ENCODE results near the gene E4F1.

DNA sequence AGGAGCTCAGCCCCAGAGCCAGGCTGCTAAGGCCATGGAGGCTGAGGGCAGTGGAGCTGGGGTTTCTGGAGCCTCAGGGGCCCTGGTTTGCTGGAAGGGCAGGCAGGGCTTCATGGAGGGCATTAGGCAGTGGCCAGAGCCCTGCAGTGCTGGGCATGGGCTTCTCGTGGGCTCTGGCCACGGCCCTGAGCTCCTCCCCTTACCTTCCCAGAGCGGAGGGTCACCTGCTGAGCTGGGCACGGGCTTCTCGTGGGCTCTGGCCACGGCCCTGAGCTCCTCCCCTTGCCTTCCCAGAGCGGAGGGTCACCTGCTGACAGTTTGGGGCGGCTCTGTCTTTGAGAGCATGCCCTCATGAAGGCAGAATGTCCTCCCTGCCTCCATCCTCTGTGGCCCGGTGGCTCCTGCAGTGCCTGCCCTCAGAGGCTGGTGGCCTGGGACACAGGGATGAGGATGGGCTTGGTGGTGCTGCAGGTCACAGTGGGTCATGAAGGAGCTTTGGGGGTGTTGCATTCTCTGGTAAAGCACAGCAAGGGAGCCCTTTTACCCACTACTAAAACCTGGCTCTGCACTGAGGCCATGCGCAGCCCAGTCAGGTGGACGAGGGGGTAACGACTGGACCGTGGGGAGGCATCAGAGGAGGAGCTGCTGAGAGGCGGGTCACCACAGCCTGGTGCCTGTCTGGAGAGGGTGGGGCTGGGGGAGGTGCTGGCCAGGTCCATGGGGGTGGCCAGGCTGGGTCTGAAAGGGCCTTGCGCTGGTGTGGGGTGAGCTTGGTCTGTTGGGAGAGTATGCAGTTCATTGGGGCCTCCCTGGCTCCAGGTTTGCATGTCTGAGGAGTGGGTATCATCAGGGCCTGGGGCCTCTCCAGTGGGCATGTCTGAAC, 47.4 kb downstream of the E4F1 start:
- TF ChIP-seq, protein P1, sequence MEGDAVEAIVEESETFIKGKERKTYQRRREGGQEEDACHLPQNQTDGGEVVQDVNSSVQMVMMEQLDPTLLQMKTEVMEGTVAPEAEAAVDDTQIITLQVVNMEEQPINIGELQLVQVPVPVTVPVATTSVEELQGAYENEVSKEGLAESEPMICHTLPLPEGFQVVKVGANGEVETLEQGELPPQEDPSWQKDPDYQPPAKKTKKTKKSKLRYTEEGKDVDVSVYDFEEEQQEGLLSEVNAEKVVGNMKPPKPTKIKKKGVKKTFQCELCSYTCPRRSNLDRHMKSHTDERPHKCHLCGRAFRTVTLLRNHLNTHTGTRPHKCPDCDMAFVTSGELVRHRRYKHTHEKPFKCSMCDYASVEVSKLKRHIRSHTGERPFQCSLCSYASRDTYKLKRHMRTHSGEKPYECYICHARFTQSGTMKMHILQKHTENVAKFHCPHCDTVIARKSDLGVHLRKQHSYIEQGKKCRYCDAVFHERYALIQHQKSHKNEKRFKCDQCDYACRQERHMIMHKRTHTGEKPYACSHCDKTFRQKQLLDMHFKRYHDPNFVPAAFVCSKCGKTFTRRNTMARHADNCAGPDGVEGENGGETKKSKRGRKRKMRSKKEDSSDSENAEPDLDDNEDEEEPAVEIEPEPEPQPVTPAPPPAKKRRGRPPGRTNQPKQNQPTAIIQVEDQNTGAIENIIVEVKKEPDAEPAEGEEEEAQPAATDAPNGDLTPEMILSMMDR (conservative IDR thresholded peaks at IDR 0.05 in 1 of 2, IDR thresholded peaks at IDR 0.05 in 1 of 2; ENCODE audit: extremely low read depth in 1 of 2, insufficient read depth in 1 of 2, low read depth in 1 of 2, low read length in 2 of 2): no peak
- no peak for TF ChIP-seq EZH2 (IDR thresholded peaks at IDR 0.05; ENCODE audit: borderline replicate concordance, low read length)
